Gastroesophageal sphincter (tissue), 3 donors: Measurements from ENCODE around the gene HEPHL1.

Experiments used
- CTCF ChIP-seq, 4 experiments: fragments of 200-600 bp in 2 of 4; fragments of 450-650 bp in 2 of 4; sonication (generic) in 1 of 4; IDR thresholded peaks; one replicate each; pipeline ENCODE4 v1.5.1; 2017 to 2019; ENCODE audit warnings: antibody characterized with exemption in 4 of 4, mild to moderate bottlenecking in 2 of 4, moderate library complexity in 2 of 4
- POLR2A ChIP-seq, 2 donors: fragments of 450-650 bp; IDR thresholded peaks; one replicate each; pipeline ENCODE4 v1.6.1; 2017; ENCODE audit warnings: antibody characterized with exemption in 2 of 2, mild to moderate bottlenecking in 2 of 2, moderate library complexity in 1 of 2

GRCh38 chr11:94111660-94112059 lies 90.5 kb downstream of the HEPHL1 start:
- TF ChIP-seq CTCF (IDR thresholded peaks at IDR 0.05), result no peak
- no peak for TF ChIP-seq POLR2A (IDR thresholded peaks at IDR 0.05)
